ENCODE measurements around the gene SELENOM.

SELENOM gene

DNA sequence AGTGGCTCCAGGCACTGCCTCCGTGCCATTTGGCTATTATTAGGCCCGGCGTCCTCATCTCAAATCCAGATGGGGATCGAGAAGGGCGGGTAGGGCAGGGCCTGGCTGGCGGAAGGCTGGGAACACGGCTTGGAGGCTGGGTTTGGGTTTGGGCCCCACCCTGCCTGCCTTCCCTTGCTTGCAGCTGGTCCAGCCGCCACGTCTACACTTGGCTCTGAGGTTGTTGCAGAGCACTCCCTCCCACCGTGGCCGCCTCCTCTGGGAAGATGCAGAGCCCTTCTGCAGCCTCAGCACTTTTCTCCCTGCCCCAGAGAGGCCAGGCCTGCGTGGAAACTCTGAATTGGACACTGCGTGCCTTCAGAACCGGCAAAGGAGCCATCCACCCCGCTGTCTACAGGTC lies 31.4 kb downstream of the SELENOM start:
- TF ChIP-seq, protein P1, sequence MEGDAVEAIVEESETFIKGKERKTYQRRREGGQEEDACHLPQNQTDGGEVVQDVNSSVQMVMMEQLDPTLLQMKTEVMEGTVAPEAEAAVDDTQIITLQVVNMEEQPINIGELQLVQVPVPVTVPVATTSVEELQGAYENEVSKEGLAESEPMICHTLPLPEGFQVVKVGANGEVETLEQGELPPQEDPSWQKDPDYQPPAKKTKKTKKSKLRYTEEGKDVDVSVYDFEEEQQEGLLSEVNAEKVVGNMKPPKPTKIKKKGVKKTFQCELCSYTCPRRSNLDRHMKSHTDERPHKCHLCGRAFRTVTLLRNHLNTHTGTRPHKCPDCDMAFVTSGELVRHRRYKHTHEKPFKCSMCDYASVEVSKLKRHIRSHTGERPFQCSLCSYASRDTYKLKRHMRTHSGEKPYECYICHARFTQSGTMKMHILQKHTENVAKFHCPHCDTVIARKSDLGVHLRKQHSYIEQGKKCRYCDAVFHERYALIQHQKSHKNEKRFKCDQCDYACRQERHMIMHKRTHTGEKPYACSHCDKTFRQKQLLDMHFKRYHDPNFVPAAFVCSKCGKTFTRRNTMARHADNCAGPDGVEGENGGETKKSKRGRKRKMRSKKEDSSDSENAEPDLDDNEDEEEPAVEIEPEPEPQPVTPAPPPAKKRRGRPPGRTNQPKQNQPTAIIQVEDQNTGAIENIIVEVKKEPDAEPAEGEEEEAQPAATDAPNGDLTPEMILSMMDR (IDR thresholded peaks at IDR 0.05): no peak

DNA sequence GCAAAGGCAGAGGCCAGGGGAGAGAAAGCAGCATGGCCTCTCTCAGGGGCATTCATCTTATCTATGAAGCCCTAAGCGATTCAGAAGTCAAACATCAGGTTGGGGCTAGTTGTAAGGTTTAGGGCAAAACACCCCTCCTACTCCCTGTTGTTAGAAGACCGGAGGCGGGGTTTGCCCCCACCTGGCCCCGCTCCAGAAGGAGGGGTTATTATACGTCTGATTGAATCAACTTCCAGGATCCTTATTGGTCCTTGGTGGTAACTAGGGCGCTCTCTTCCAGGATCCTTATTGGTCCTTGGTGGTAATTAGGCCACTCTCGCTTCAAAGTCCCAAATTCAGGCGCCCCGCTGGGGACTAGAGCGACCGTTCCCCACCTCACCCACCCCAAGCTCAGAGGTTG lies 38.4 kb downstream of the SELENOM start:
- TF ChIP-seq, protein P1 (IDR thresholded peaks at IDR 0.05): no peak

DNA sequence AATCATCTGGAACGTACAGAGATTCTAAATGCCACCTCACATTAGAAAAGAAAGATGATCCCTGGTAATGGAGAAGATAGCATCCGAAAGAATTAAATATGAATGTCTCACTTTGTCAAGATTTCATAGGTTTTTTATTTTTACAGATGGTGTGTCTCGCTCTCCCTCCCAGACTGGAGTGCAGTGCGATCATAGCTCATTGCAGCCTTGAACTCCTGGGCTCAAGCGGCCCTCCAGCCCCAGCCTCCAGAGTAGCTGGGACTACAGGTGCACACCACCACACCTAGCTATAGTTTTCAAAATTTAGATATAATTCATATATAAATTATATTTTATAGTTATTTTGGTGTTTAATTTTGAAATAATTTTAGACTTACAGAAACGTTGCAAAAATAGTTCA lies 43.0 kb downstream of the SELENOM start:
- TF ChIP-seq, protein P1 (IDR thresholded peaks at IDR 0.05): no peak

DNA sequence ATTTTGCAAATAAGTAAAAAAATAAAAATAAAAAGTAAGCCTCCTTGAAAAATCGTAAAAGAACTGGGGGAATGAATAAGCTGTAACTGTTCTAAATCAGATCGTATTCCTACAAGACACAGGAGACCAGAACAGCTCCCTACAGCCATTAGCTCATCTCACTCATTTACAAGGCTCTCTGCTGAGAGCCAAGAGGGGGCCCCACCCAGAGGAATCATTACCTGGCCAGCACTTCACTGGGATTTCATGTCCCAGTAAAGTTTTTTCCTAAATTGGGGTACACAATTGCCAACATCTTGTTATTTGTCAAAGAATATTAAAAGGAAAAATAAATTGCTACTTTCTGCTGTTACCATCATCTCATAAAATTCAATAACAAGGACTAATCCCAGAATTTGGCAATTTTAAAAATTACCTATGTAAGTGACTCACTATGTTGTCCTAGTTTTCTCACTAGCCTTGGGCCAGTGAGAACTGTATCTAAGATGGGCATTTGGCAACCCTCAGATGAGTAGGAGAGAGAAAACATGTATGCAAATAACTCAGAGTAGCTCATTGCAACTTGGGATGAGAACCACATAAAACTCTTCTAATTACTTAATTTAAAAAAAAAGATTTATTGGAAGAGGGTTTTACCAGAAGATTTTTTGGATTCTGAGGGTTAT lies 44.7 kb downstream of the SELENOM start:
- TF ChIP-seq, protein P1 (IDR thresholded peaks at IDR 0.05): no peak

DNA sequence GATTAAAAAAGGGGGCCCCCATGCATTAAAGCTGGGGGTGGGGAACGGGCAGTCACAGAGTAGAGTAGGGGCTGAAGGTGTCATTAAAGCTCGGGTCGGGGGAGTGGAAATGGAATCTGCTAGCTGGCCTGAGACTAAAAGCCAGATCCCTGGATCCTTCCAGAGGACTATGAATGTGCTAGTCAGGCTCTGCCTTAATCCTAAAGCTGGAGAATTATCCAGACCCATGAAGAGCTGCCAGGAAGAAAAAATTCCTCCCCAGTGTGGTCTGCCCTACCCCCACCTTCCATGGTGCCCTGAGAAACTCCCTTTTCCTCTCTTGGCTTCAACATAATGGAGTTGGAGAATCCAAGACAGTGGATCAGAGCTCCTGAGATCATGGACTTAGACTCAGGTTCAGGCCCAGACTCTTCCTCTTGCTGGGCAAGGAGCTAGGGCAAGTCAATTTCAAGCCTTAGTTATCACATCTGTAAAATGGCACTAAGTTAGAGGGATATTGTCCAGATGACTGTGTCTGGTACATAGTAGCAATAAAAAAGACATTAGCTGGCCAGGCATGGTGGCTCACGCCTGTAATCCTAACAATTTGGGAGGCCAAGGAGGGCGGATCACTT lies 50.3 kb downstream of the SELENOM start:
- TF ChIP-seq, protein P1 (IDR thresholded peaks at IDR 0.05): no peak

DNA sequence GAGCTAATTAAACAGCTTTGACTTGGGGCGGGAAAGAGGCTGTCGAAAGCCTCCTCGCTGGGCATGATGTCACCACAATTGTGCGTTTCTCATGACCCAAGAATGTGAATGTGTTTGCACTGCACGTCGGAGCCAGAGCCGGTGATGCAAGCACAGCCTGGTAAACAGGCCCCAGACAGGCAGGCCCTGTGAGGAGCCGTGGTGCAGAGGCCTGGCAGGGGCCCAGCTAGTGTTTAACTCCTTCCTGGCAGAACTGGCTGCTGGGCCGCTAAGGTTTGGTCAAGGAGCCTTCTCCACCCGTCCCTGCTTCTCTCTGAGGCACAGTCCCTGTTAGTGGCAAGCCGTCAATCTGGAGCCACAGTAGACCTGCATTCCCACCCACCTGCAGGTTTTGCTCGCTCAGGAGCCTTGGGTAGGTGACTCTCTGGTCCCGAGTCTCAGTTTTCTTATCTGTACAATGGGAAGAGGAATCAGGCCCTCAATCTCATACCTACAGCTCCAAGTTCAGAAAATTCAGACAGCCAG lies 51.7 kb downstream of the SELENOM start:
- TF ChIP-seq, protein P1 (IDR thresholded peaks at IDR 0.05): no peak

DNA sequence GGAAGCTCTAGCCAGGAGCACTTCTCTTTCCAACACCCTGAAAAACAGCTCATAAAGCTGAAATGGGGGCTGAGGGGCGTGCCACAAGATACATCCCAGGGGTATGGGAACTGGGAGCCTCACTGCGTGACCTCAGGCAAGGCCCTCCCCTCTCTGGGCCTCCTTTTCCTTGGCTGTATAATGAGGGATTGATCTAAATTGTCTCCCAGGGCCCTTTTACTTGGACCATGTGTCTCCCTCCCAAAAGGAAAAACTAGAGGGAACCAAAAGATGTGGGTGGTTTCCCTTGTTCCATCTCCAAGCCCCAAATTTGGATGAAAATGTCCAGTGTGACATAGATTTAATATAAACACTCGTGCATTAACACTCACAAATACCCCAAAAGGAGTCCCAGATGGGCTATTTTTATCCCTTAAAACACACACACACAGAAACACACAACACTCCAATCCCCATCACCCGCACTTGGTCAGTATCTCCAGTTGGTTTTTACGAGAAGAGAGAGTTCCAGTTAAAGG lies 52.2 kb downstream of the SELENOM start:
- TF ChIP-seq, protein P1 (IDR thresholded peaks at IDR 0.05): no peak
